ENCODE measurements around the gene STMND1. TPM values are rescaled to one million over a fixed set of nuclear protein-coding genes. Genes with fewer than 3 reads are reported as not detected.

The STMND1 gene
- total RNA-seq, 1 donor from 2014 or later = not detected

DNA sequence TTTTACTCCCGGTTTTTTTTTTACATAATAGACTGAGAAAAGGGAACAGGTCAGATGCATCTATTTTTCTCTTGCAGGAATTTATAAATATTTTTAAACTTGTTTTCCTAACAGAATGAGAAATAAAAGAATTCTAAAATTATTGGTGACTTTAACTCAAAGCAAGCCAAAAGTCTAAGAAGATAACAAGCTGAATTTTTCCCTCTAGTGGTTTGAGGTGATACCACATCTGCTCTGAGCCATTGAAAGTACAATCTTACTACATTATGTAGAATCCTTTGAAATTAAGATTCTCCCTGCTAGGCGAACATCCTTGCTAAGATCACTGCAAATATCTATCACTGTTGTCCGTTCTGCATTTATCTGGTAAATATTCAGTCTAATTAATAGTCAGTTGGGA is 10.7 kb upstream of the STMND1 start:
- H3K36me3 Mint-ChIP-seq (ENCODE audit: unreplicated experiment) = no peaks in the 10 kb centered on the region
- peaks cover 1% of the 10 kb centered on the region for H3K27me3 Mint-ChIP-seq (ENCODE audit: unreplicated experiment)
- no peak overlapping the region for H3K27ac Mint-ChIP-seq (ENCODE audit: unreplicated experiment)
- DNase-seq = no peak
- no peak overlapping the region for H3K4me3 Mint-ChIP-seq (ENCODE audit: unreplicated experiment)
- TF ChIP-seq, protein P1, sequence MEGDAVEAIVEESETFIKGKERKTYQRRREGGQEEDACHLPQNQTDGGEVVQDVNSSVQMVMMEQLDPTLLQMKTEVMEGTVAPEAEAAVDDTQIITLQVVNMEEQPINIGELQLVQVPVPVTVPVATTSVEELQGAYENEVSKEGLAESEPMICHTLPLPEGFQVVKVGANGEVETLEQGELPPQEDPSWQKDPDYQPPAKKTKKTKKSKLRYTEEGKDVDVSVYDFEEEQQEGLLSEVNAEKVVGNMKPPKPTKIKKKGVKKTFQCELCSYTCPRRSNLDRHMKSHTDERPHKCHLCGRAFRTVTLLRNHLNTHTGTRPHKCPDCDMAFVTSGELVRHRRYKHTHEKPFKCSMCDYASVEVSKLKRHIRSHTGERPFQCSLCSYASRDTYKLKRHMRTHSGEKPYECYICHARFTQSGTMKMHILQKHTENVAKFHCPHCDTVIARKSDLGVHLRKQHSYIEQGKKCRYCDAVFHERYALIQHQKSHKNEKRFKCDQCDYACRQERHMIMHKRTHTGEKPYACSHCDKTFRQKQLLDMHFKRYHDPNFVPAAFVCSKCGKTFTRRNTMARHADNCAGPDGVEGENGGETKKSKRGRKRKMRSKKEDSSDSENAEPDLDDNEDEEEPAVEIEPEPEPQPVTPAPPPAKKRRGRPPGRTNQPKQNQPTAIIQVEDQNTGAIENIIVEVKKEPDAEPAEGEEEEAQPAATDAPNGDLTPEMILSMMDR (IDR thresholded peaks at IDR 0.05; ENCODE audit: partially characterized antibody, unreplicated experiment) = peak; percentile 64
- no peaks in the 10 kb centered on the region for H3K9me3 Mint-ChIP-seq (ENCODE audit: unreplicated experiment)
- no peaks in the 10 kb centered on the region for H3K4me1 Mint-ChIP-seq (ENCODE audit: low read depth, unreplicated experiment)

DNA sequence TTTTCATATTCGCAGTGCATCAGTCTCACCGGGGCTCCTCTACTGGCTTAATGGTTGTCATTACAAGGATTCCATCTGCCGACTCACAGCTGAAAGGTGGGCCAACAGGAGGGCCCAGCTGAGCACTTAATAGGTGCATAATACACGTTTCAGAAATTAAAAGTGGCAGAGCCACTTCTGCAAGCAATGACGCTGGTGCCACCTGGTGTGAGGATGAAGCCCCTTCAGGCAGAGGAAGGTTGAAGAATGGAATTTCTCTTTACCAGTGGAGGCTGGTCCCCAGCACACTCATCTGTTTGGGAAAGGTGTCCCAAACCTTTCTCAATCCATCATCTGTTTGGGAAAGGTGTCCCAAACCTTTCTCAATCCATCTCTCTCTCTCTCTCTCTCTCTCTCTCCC is 8.2 kb upstream of the STMND1 start:
- Mint-ChIP-seq H3K27me3 (ENCODE audit: unreplicated experiment) (peaks cover 1% of the 10 kb centered on the region), H3K4me3 (ENCODE audit: unreplicated experiment) (no peak overlapping the region), H3K36me3 (ENCODE audit: unreplicated experiment) (no peaks in the 10 kb centered on the region), H3K27ac (ENCODE audit: unreplicated experiment) (no peak overlapping the region), H3K4me1 (ENCODE audit: low read depth, unreplicated experiment) (no peaks in the 10 kb centered on the region), H3K9me3 (ENCODE audit: unreplicated experiment) (no peaks in the 10 kb centered on the region)
- TF ChIP-seq, protein P1 (IDR thresholded peaks at IDR 0.05; ENCODE audit: partially characterized antibody, unreplicated experiment) = no peak
- peak; percentile 19 for DNase-seq

DNA sequence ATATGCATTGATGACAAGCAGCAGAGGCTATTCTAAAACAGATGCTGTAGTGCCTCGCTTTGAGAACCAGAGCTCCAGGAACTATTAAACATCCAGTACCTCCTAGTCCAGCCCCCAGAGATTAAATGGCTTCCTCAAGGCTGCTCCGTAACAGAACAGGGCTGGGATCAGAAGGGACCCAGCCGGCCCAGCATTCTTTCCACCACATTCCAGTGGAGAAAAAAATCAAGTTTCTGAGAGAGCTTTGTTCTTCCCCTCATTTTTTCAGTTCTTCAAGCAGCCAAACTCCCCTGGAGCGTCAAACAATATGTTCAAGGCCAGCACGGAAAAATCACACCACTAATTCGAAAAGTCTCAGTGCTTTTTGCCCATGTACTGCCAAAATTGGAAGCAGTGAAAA is 5.8 kb upstream of the STMND1 start:
- H3K4me3 Mint-ChIP-seq (ENCODE audit: unreplicated experiment) = no peak overlapping the region
- no peaks in the 10 kb centered on the region for H3K4me1 Mint-ChIP-seq (ENCODE audit: low read depth, unreplicated experiment)
- TF ChIP-seq, protein P1 (IDR thresholded peaks at IDR 0.05; ENCODE audit: partially characterized antibody, unreplicated experiment) = no peak
- H3K36me3 Mint-ChIP-seq (ENCODE audit: unreplicated experiment) = no peaks in the 10 kb centered on the region
- H3K9me3 Mint-ChIP-seq (ENCODE audit: unreplicated experiment) = no peaks in the 10 kb centered on the region
- H3K27ac Mint-ChIP-seq (ENCODE audit: unreplicated experiment) = no peak overlapping the region
- DNase-seq = no peak
- H3K27me3 Mint-ChIP-seq (ENCODE audit: unreplicated experiment) = peaks cover 1% of the 10 kb centered on the region

DNA sequence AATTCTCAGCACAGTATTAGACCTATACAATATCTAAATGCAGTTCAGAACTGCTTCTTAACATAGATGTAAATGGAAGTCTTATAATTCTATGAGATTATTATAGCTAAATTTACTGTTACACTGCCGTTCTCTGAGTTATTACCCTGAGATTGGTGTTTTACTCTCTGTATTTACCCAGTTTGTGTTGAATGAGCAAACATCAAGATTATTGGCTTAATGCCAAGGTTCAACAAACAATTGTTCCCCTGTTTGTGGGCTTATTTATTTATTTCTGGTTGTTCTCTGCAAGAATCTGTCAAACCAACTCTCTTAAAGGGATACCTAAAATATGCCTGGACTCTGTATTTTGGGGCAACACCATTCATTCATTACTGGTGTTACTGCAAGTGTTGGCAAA is 5.2 kb upstream of the STMND1 start:
- no peak overlapping the region for H3K27ac Mint-ChIP-seq (ENCODE audit: unreplicated experiment)
- TF ChIP-seq, protein P1 (IDR thresholded peaks at IDR 0.05; ENCODE audit: partially characterized antibody, unreplicated experiment) = no peak
- DNase-seq = no peak

DNA sequence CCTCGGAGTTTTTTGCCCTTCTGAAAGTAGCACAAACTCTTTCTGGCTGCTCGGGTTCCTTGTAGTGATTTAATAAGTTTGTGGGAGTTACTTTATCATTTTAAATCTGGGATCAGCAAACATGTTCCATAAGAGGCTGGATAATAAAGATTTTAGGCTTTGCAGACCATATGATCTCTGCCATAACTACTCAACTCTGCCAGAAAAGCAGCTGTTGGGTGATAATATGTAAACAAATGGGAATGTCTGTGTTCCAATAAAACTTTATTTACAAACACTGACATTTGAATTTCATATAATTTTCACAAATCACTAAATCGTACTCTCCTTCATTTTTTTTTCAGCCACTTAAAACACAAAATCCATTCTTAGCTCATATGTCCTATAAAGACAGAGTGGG is 3.9 kb upstream of the STMND1 start:
- TF ChIP-seq, protein P1 (IDR thresholded peaks at IDR 0.05; ENCODE audit: partially characterized antibody, unreplicated experiment) = no peak
- no peaks in the 10 kb centered on the region for H3K36me3 Mint-ChIP-seq (ENCODE audit: unreplicated experiment)
- H3K27ac Mint-ChIP-seq (ENCODE audit: unreplicated experiment) = no peak overlapping the region
- no peak for DNase-seq
- H3K9me3 Mint-ChIP-seq (ENCODE audit: unreplicated experiment) = no peaks in the 10 kb centered on the region
- H3K27me3 Mint-ChIP-seq (ENCODE audit: unreplicated experiment) = peaks cover 9% of the 10 kb centered on the region
- H3K4me1 Mint-ChIP-seq (ENCODE audit: low read depth, unreplicated experiment) = no peaks in the 10 kb centered on the region
- no peak overlapping the region for H3K4me3 Mint-ChIP-seq (ENCODE audit: unreplicated experiment)

More for the DNA sequence above, 5.2 kb upstream of the STMND1 start:
- Mint-ChIP-seq H3K4me3 (ENCODE audit: unreplicated experiment) (no peak overlapping the region), H3K9me3 (ENCODE audit: unreplicated experiment) (no peaks in the 10 kb centered on the region), H3K36me3 (ENCODE audit: unreplicated experiment) (no peaks in the 10 kb centered on the region), H3K27me3 (ENCODE audit: unreplicated experiment) (peaks cover 3% of the 10 kb centered on the region), H3K4me1 (ENCODE audit: low read depth, unreplicated experiment) (no peaks in the 10 kb centered on the region)
